ENCODE results near the gene NDUFS6.

DNA sequence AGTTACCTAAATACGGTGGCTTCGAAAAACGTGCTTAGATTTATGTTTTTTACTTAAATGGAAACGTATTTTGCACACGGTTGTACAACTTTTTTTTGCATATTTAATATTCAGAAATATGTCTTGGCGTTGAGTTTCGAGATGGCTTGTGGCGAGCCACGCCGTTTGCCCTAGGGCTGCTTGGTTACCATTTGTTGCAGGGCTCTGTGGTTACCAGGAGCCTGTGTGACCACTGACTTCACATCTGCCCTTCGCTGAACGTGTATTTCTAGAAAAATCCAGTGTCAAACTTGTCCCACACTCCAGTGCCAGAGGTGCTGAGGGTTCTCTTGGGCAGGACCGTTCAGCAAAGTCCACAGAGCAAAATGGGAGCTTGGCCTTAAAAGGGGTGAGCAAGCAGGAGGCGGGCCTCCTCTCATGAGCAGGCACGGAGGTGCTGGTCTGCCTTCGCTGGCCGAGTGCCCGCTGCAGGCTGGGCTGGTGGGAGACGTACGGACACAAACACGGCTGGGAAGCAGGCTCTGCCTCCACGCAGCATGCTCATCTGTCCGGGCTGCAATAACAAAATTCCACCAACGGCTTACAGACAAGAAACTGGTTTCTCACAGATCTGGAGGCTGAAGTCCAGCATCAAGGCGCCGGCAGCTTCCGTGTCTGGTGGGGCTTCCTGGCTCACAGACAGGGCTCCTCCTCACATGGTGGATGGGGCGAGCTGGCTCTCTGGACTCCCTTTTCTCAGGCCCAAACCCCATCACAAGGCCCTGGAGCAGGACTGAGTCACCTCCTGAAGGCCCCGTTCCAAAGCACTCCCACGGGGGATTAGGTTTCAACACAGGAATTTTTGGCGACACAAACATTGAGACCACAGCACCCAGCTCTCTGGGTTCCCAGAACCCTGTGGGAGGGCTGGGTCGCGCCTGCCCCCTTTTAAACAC lies 7.0 kb upstream of the NDUFS6 start:
- TF ChIP-seq, protein P1, sequence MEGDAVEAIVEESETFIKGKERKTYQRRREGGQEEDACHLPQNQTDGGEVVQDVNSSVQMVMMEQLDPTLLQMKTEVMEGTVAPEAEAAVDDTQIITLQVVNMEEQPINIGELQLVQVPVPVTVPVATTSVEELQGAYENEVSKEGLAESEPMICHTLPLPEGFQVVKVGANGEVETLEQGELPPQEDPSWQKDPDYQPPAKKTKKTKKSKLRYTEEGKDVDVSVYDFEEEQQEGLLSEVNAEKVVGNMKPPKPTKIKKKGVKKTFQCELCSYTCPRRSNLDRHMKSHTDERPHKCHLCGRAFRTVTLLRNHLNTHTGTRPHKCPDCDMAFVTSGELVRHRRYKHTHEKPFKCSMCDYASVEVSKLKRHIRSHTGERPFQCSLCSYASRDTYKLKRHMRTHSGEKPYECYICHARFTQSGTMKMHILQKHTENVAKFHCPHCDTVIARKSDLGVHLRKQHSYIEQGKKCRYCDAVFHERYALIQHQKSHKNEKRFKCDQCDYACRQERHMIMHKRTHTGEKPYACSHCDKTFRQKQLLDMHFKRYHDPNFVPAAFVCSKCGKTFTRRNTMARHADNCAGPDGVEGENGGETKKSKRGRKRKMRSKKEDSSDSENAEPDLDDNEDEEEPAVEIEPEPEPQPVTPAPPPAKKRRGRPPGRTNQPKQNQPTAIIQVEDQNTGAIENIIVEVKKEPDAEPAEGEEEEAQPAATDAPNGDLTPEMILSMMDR (conservative IDR thresholded peaks at IDR 0.05; ENCODE audit: low read depth, low read length) = no peak
- TF ChIP-seq SMC3 (IDR thresholded peaks at IDR 0.05; ENCODE audit: low read depth, low read length) (no peak), RAD21 (IDR thresholded peaks at IDR 0.05; ENCODE audit: low read length) (no peak), RFX5 (IDR thresholded peaks at IDR 0.05; ENCODE audit: low read depth, low read length) (no peak), POLR2A (IDR thresholded peaks at IDR 0.05; ENCODE audit: low read depth, low read length) (no peak), USF2 (IDR thresholded peaks at IDR 0.05; ENCODE audit: low read depth, low read length) (peak; percentile 22; the same call in 1 of the 2 replicates), MXI1 (IDR thresholded peaks at IDR 0.05; ENCODE audit: borderline replicate concordance, low read depth, low read length) (no peak), CEBPB (IDR thresholded peaks at IDR 0.05; ENCODE audit: low read depth, low read length) (no peak), NFE2L2 (IDR thresholded peaks at IDR 0.05; ENCODE audit: low read depth, low read length) (no peak), RCOR1 (IDR thresholded peaks at IDR 0.05; ENCODE audit: insufficient replicate concordance, low read length) (no peak), MAFK (IDR thresholded peaks at IDR 0.05; ENCODE audit: low read depth, low read length) (no peak), FOS (IDR thresholded peaks at IDR 0.05; ENCODE audit: low read depth, low read length) (peak; percentile 48), MAZ (IDR thresholded peaks at IDR 0.05; ENCODE audit: borderline replicate concordance, low read depth, low read length) (no peak)
- TF ChIP-seq, protein P2, sequence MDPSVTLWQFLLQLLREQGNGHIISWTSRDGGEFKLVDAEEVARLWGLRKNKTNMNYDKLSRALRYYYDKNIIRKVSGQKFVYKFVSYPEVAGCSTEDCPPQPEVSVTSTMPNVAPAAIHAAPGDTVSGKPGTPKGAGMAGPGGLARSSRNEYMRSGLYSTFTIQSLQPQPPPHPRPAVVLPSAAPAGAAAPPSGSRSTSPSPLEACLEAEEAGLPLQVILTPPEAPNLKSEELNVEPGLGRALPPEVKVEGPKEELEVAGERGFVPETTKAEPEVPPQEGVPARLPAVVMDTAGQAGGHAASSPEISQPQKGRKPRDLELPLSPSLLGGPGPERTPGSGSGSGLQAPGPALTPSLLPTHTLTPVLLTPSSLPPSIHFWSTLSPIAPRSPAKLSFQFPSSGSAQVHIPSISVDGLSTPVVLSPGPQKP (IDR thresholded peaks at IDR 0.05; ENCODE audit: borderline replicate concordance, low read depth, low read length) = no peak

Measured in IMR-90 (cell line).